Measurements from ENCODE around the gene CDH13. TPM values are rescaled to one million over a fixed set of nuclear protein-coding genes. Genes with fewer than 3 reads are reported as not detected.

Gene CDH13
- polyA plus RNA-seq, 2 of the 4 experiments (the other 2 are of a cell fraction): not detected

GRCh38 chr16:82935766-82936165 lies 309.0 kb downstream of the CDH13 start (continued):
- TF ChIP-seq HMGXB4 (CRISPR knock-in tag; IDR thresholded peaks at IDR 0.05; ENCODE audit: borderline replicate concordance) (no peak), EHF (CRISPR knock-in tag; IDR thresholded peaks at IDR 0.05) (no peak), HEYL (CRISPR knock-in tag; IDR thresholded peaks at IDR 0.05) (no peak), CHD4 (IDR thresholded peaks at IDR 0.05; ENCODE audit: borderline replicate concordance) (no peak)

GRCh38 chr16:82936941-82937551 lies 310.3 kb downstream of the CDH13 start:
- H3K4me1 ChIP-seq: no peaks in the 10 kb centered on the region
- ChIA-PET POLR2A (no interaction called here), CTCF (no interaction called here)
- no peak overlapping the region for H3K27ac ChIP-seq
- no peaks in the 10 kb centered on the region for H3K9me3 ChIP-seq
- no peak for TF ChIP-seq CHD2 (IDR thresholded peaks at IDR 0.05; ENCODE audit: low read length, partially characterized antibody)
- TF ChIP-seq FOXS1 (CRISPR knock-in tag; IDR thresholded peaks at IDR 0.05): no peak
- TF ChIP-seq KDM5A (IDR thresholded peaks at IDR 0.05): no peak
- no peak for TF ChIP-seq BHLHE40 (IDR thresholded peaks at IDR 0.05; ENCODE audit: low read depth, low read length)
- TF ChIP-seq HEYL (CRISPR knock-in tag; IDR thresholded peaks at IDR 0.05): no peak
- TF ChIP-seq HMGXB4 (CRISPR knock-in tag; IDR thresholded peaks at IDR 0.05; ENCODE audit: borderline replicate concordance): no peak
- H3K4me3 ChIP-seq: no peak overlapping the region
- under 1% methylated on average over 7 of the region's 7 CpGs for WGBS (ENCODE audit: missing lambda C conversion rate)
- no peak for DNase-seq (ENCODE audit: low read depth in 1 of 2, low spot score in 1 of 2)
- no peak for ATAC-seq
- no peak for FAIRE-seq
- no peak overlapping the region for H3K4me2 ChIP-seq

- no peak for FAIRE-seq
- TF ChIP-seq E2F6 (IDR thresholded peaks at IDR 0.05; ENCODE audit: borderline replicate concordance, low read depth) (no peak), POLR2A (IDR thresholded peaks at IDR 0.05; ENCODE audit: low read length) (no peak), BCL3 (IDR thresholded peaks at IDR 0.05) (no peak), EHF (CRISPR knock-in tag; IDR thresholded peaks at IDR 0.05) (no peak), FOSL2 (IDR thresholded peaks at IDR 0.05) (no peak), FOSL2 (CRISPR knock-in tag; IDR thresholded peaks at IDR 0.05) (no peak), USF2 (IDR thresholded peaks at IDR 0.05) (no peak), ESRRA (IDR thresholded peaks at IDR 0.05; ENCODE audit: borderline replicate concordance, low read length) (no peak), NFE2L2 (conservative IDR thresholded peaks at IDR 0.05; ENCODE audit: low read length) (no peak), RCOR1 (IDR thresholded peaks at IDR 0.05; ENCODE audit: low read depth, low read length) (no peak), HOXB13 (CRISPR knock-in tag; IDR thresholded peaks at IDR 0.05; ENCODE audit: low read depth) (no peak)
- ChIA-PET CTCF (no interaction called here), POLR2A (no interaction called here)
- WGBS (ENCODE audit: missing lambda C conversion rate): 32% methylated on average over 7 of the region's 7 CpGs
- no peak overlapping the region for H3K4me2 ChIP-seq
- no peaks in the 10 kb centered on the region for H3K4me1 ChIP-seq
- no peak for DNase-seq (ENCODE audit: low read depth in 1 of 2, low spot score in 1 of 2)
- no peak overlapping the region for H3K27ac ChIP-seq
- no peaks in the 10 kb centered on the region for H3K9me3 ChIP-seq
- H3K4me3 ChIP-seq: no peak overlapping the region
- no peak for ATAC-seq
Observed at GRCh38 chr16:82937926-82938520, 311.3 kb downstream of the CDH13 start.
